ENCODE measurements around the gene RAB22A.

DNA sequence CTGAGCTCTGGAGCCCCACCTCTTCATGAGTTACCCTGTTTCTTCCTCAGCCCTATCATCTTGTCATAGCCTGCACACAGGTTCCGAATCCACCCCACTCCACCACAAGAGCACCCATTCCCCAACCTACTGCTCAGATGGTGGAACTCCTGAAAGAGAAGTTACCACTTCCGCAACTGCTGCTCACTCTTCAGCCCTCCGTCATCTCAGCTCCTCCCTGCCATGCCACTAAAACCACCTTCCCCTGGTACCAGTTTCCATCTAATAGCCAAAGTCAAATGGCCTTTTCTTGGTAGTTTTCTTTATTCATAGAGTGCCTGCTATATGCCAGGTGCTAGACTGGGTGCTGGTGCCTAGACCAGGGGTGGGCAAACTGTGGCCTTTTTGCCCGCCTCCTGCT is 3.9 kb downstream of the RAB22A start:
- TF ChIP-seq POLR2A (IDR thresholded peaks at IDR 0.05), result no peak
- TF ChIP-seq POLR2AphosphoS5 (IDR thresholded peaks at IDR 0.05), result no peak

All from sigmoid colon (tissue), 4 donors.